ENCODE measurements around the gene SNCA. TPM values are rescaled to one million over a fixed set of nuclear protein-coding genes. Genes with fewer than 3 reads are reported as not detected.

SNCA gene
- total and polyA plus RNA-seq, 12 donors: 1.5 to 28.6 (median 4.7) TPM; not detected in 1

DNA sequence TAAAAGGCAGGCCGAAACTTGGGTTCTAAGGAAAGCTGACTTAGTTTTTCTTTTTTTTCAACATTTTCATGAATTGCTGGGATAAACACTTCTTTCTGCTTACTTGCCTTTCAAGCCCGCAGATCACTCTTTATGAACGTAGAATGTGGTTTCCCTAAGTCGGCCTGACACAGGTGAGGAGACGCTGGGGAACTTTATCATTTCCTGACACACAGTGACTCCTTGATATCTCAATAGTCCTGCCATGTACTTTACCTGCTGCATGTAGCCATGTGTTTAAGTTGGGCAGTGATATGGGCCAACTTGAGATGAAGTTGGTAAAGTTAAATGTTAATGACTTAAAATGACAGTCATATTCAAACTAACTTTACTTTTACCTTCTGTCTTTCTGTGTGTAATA is 26.6 kb upstream of the SNCA start:
- peaks cover 0 to 6% (median 0%) of the 10 kb centered on the region in 3 donors for H3K9me3 ChIP-seq (replicated peaks in 1 of 3)
- no peak overlapping the region for H3K4me3 ChIP-seq
- no peak for TF ChIP-seq POLR2A (IDR thresholded peaks at IDR 0.05)
- TF ChIP-seq, protein P1, sequence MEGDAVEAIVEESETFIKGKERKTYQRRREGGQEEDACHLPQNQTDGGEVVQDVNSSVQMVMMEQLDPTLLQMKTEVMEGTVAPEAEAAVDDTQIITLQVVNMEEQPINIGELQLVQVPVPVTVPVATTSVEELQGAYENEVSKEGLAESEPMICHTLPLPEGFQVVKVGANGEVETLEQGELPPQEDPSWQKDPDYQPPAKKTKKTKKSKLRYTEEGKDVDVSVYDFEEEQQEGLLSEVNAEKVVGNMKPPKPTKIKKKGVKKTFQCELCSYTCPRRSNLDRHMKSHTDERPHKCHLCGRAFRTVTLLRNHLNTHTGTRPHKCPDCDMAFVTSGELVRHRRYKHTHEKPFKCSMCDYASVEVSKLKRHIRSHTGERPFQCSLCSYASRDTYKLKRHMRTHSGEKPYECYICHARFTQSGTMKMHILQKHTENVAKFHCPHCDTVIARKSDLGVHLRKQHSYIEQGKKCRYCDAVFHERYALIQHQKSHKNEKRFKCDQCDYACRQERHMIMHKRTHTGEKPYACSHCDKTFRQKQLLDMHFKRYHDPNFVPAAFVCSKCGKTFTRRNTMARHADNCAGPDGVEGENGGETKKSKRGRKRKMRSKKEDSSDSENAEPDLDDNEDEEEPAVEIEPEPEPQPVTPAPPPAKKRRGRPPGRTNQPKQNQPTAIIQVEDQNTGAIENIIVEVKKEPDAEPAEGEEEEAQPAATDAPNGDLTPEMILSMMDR (IDR thresholded peaks at IDR 0.05): no peak
- no peaks in the 10 kb centered on the region for H3K36me3 ChIP-seq (replicated peaks in 1 of 2)
- whole genome bisulfite sequencing, 4 donors: 72 to 82% (median 78%) methylated on average over 5 of the region's 5 CpGs
- intact Hi-C loops (cut with DNase I): loop anchor here in 1 of 2 donors (10.0 kb wide), 1 partner anchor 209 kb away; no protein-coding TSS in a partner anchor
- H3K4me1 ChIP-seq (replicated peaks in 1 of 2): no peaks in the 10 kb centered on the region
- H3K27me3 ChIP-seq: no peaks in the 10 kb centered on the region
- DNase-seq: no peak
- H3K27ac ChIP-seq: no peak overlapping the region

DNA sequence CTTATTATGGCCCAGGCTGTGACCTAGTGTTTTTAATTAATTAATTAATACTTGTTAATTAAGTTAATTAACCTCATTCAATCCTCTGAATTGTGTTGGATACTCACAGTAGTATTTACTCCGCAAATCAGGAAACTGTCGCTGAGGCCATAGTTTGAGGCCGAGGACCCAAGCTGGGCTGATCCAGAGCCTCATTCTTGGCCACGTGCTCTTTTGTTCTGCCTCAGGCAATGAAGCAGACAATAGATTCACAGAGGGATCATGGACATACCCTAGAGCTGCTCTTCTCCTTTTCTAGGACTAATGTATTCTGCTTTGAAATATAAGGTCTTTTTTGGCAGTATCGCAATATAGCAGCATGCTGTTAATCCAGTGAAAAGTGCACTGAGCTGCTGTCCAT is 24.0 kb upstream of the SNCA start:
- H3K4me1 ChIP-seq (replicated peaks in 1 of 2): no peaks in the 10 kb centered on the region
- intact Hi-C loops (cut with DNase I): loop anchor here in 1 of 2 donors (10.0 kb wide), 1 partner anchor 206 kb away; no protein-coding TSS in a partner anchor
- no peak for DNase-seq
- no peaks in the 10 kb centered on the region for H3K27me3 ChIP-seq
- WGBS, 4 donors: 84 to 93% (median 89%) methylated on average over 5 of the region's 5 CpGs
- no peaks in the 10 kb centered on the region for H3K36me3 ChIP-seq (replicated peaks in 1 of 2)
- no peak for TF ChIP-seq POLR2A (IDR thresholded peaks at IDR 0.05)
- TF ChIP-seq, protein P1 (IDR thresholded peaks at IDR 0.05): no peak
- H3K4me3 ChIP-seq: no peak overlapping the region
- H3K27ac ChIP-seq: no peak overlapping the region
- no peaks in the 10 kb centered on the region for H3K9me3 ChIP-seq (replicated peaks in 1 of 3)

DNA sequence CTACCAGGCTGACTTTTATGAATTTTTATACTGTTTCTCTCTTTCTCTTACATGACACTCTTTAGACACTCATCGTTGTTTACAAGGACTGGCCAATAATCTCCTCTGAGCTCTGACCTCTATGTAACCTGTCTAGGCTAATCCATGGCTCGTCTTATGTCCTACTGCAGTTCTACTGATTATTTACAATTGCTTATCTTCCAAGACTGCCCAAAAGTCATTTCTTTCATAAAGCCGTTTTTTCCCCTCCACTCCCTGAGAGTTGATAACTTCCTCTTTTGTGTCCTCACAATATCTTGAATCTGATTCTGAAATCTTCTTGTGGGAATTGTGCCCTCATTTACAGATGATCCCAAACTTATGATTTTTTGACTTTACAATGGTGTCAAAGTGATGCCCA is 18.3 kb upstream of the SNCA start:
- DNase-seq: no peak
- 66 to 68% (median 67%) methylated on average over 3 of the region's 3 CpGs for WGBS, 4 donors
- intact Hi-C loops (cut with DNase I): no loop called here

DNA sequence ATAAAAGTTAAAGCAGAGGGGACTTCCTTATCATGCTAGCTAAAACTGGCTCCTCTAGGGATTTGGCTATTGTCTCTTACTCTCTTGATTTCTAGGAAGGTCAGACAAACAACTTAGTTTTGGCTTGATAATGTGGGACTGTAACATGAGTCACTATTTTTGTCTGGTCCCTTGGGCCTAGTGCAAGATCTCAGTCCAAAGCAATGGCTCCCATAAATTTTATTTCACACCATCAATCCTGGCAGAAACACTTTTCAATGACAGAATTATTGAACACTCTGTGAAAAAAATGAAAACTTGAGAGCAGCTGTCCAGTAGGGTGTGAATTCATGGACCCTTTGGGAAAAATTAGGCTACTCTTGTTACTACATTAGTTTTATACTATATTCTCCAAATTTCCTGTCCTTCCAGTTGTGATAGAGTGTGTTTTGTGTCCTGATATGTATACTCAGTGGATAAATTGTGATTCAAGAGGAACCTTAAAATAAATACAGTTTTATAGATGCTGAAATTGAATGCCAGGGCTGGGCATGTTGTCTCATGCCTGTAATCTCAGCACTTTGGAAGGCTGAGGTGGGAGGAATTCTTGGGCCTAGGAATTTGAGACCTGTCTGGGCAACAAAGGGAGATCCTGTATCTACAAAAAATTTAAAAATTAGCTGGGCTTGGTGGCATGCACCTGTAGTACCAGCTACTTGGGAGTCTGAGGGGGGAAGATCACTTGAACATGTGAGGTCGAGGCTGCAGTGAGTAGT is 10.8 kb upstream of the SNCA start:
- TF ChIP-seq, protein P1 (IDR thresholded peaks at IDR 0.05): no peak
- TF ChIP-seq POLR2A (IDR thresholded peaks at IDR 0.05): no peak
- intact Hi-C loops (cut with DNase I): no loop called here
- Histone ChIP-seq H3K9me3 (replicated peaks in 1 of 3) (no peaks in the 10 kb centered on the region), H3K4me1 (replicated peaks in 1 of 2) (no peaks in the 10 kb centered on the region), H3K36me3 (replicated peaks in 1 of 2) (no peaks in the 10 kb centered on the region), H3K27me3 (no peaks in the 10 kb centered on the region), H3K27ac (no peak overlapping the region), H3K4me3 (no peak overlapping the region)
- no peak for DNase-seq
- 88 to 96% (median 90%) methylated on average over 1 of the region's 1 CpG for WGBS, 4 donors

More for the DNA sequence above, 18.3 kb upstream of the SNCA start:
- TF ChIP-seq POLR2A (IDR thresholded peaks at IDR 0.05): no peak
- TF ChIP-seq, protein P1 (IDR thresholded peaks at IDR 0.05): no peak
- no peak overlapping the region for H3K4me3 ChIP-seq
- no peak overlapping the region for H3K27ac ChIP-seq
- no peaks in the 10 kb centered on the region for H3K36me3 ChIP-seq (replicated peaks in 1 of 2)
- H3K4me1 ChIP-seq (replicated peaks in 1 of 2): no peaks in the 10 kb centered on the region
- no peaks in the 10 kb centered on the region for H3K27me3 ChIP-seq
- no peaks in the 10 kb centered on the region for H3K9me3 ChIP-seq (replicated peaks in 1 of 3)
